ENCODE measurements around the gene ZFYVE21.

ZFYVE21 gene

GRCh38 chr14:103737432-103738045 lies 21.9 kb downstream of the ZFYVE21 start:
- DNase-seq (ENCODE audit: low read depth in 2 of 2): no peak

DNA sequence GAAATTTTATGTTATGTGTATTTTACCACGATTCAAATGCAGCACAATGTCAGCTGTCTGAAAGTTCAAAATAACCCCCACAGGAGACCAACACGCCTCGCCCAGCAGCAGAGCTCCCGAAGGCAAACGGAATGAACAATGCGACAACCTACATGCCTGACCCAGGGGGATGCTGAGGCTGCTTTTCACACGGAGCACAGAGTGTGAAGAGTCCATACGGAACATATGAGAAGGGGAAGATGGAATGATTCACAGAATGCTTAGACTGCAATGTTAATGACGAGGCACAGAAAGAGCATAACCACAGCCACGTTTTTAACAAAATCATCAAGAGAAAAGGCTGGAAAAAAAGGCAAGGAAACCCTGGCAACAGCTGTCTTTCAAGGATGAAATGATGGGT lies 22.6 kb downstream of the ZFYVE21 start:
- DNase-seq (ENCODE audit: low read depth in 2 of 2): no peak

DNA sequence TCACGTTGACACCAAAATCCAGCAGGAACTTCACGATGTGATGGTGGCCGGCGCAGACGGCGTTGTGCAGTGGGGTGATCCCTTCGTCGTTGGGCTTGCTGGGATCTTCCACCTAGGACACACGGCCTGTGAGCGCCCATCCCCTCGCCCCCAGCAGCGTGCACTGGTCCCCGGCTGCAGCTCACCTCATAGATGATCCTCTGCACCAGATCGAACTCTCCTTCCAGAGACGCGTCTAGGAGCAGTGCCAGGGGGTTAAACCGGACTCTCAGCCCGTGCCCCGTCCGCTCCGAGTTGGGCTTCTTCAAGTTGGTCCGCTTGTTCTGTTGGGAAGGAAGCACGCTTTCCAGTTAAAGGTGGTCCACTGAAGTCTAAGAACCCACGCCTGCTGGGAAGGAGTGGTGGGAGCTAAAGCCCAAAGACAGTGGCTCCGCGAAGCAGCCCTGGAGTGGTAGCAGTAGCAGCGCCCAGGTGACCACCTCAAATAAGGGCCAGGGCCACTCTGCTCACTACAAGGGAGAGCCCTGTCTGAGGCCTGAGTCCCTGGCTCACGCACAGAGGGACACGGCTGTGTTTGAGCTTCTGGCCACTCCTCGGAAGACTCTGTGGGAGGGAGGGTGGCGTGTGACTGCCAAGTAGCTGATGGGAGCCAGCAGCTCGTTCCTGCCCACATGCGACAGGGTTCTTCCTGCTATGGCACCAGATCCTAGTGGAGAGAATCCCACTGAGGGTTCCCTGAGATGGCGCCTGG lies 23.3 kb downstream of the ZFYVE21 start:
- DNase-seq (ENCODE audit: low read depth in 2 of 2): no peak

- DNase-seq (ENCODE audit: low read depth in 2 of 2): no peak
Measured at GRCh38 chr14:103739466-103739792, 23.8 kb downstream of the ZFYVE21 start.

- DNase-seq (ENCODE audit: low read depth in 2 of 2): no peak
Measured at GRCh38 chr14:103739793-103740501, 24.3 kb downstream of the ZFYVE21 start.

DNA sequence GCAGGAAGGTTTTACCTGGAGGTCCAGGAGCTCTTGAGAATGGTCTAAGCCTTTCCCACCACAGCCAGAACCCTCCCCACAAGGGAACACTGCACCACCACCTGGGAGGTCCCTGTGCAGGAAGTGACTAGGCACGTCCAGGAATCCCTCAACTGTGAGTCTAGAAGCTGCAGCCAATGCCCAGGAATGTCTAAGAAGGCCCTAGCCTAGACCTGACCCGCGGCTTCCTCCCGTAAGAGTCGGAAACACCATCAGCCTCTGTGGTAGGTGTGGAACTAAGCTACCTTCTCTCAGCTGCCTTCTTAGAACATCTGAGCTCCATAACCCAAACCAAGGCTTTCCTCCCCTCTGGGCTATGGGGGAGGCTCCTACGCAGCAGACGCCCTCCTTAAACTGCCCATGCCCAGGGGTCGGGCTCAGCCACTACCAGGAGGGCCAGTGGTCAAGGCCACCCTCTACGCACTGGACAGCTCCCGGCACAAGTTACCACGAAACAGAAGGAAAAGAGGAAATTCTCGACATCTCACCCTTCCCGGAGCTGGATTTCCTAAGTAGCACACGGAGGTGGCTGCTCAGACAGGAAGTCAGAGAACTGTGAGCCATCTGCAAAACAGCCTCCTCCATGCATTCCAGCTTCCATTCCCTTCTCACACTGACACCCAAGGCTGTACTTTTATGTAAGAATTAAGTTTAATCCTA lies 25.5 kb downstream of the ZFYVE21 start:
- DNase-seq (ENCODE audit: low read depth in 2 of 2): no peak

DNA sequence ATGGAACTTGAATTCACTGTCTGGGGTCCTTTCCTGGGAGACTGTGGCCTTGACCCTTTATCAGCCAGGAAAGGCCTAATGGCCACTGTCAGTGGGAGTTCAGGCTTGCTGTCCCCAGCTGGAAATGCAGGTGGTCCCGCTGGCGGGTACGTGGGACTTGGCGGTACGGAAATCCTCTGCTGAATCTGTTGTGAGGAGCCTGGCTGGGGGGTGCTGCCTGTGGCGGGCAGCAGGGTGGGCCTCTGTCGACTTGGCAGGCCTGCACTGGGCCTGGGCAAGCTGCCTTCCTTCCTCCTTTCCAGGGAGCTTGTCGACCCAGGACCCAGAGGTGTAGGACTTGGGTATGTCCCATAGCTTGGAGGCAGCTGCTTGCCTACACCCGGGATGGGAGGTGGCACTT lies 26.3 kb downstream of the ZFYVE21 start:
- no peak for DNase-seq (ENCODE audit: low read depth in 2 of 2)

DNA sequence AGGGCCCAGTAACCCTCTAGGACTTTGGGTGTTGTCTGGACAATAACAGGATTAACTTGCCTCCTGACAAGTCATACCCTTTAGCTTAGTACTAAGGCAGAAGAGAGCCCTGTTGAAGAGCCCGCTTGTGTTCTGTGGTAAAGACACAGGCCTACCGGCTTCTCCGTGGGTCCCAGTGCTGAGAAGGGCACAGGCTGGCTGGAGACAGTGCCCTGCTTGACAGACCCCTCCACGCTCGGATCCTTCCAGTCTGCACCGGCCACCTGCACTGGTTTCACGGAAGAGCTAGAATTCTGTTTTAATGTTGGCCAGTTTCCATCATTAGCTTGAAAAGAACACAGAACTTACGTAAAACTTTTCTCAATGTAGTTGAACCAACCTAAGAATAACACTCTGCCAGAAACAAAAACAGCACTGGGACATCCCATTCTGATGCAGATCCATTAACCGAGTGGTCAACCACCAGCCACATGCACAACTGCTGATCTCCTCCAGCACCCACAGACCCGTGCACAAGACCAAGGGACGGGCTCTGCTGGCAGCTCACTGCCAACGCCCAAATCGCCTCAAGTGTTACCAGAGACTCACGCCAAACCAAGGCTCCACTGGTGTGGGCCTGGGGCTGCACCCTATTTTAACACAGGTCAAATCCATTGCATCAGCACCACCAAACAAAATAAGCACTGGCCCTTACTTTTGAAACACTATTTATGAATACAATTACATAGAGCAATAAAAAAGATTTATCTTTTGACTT lies 27.1 kb downstream of the ZFYVE21 start:
- DNase-seq (ENCODE audit: low read depth in 2 of 2): no peak

DNA sequence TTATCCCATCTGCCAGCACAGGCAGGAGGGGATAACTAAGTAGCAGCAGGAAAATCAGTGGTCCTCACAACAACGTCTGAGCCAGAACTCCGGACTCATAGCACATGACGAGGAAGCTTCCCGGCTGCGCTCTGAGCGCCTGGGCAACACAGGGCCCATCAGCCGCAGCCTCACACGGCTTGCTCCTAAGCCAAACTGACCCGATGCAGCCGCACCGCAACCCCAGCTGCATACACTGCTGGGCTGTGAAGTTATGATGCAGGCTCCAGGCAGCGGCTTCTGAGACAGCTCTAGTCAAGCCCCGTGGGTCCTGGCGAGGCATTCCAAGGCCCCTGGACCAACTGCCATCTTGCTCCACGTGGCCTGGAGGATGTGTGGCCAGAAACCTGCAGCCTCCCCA lies 28.1 kb downstream of the ZFYVE21 start:
- DNase-seq (ENCODE audit: low read depth in 2 of 2): no peak

DNA sequence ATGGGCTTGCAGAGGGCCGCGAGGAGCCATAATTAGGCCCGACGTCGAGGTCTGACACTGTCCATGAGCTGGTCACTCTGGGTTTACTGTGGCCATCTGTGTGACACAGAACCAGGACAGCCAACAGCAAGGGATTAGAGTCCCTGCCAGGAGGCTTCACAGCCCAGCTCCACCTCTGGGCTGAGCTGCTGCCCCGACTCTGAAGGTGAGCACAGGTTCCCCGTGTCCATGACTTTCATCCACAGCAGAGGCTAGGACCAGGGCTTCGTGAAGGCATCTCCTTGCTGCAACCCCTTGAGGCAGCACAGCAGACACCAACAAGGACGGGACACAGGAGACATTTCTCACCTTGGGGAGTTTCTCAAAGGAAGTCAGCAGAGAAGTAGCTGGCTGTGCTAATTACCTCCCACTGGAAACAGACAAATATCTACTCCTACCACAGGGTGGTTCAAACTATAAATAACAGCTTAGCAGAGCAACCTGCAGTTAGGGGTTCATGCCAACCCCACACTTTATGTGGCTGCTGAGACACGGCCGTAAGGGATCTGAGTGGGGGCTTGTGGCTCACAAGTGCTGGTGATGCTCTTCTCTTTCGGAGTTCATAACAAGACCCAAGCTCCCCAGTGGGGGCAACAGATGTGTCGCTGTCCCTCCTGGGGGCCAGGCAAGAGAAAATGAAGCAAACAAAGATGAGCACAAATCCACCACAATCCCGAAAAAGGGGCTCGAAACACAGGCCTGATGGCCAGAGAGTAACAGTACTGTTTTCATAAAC lies 29.2 kb downstream of the ZFYVE21 start:
- no peak for DNase-seq (ENCODE audit: low read depth in 2 of 2)

DNA sequence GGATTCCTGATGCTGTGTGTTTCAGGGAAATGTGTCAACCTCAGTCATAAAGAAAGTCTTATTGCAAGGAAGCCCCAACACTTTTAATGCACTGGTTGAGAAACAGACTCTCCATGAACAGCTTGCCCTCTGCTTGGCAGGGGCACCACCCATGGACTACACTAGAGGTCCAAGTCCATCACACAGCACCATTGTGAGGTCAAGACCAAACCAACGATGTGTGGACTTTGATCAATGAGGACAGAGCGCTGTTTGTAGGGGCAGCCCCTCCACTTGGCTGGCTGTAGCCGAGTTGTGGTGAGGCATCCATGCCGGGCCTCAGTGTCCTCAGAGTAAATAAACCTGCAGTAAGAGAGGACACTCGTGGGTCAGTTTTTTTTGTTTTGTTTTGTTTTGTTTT lies 29.8 kb downstream of the ZFYVE21 start:
- DNase-seq (ENCODE audit: low read depth in 2 of 2): no peak

- DNase-seq (ENCODE audit: low read depth in 2 of 2): no peak
Measured at GRCh38 chr14:103746701-103747100, 31.1 kb downstream of the ZFYVE21 start.

DNA sequence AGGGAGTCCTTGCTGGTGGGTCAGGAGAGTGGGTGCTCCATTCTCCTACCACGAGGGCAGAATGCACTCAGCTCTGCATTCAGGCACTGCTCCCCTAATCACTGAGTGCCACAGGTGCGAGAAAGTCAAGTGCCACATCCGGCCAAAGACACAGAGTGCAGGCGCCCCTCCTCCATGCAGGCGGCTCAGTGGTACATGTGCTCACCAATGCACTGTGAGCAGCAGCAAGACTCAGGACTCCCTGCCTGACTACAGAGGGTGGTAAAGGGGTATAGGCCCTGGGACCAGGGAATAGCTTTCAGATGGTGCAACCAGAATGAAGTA lies 32.9 kb downstream of the ZFYVE21 start:
- DNase-seq (ENCODE audit: low read depth in 2 of 2): peak; percentile 27 to 39

DNA sequence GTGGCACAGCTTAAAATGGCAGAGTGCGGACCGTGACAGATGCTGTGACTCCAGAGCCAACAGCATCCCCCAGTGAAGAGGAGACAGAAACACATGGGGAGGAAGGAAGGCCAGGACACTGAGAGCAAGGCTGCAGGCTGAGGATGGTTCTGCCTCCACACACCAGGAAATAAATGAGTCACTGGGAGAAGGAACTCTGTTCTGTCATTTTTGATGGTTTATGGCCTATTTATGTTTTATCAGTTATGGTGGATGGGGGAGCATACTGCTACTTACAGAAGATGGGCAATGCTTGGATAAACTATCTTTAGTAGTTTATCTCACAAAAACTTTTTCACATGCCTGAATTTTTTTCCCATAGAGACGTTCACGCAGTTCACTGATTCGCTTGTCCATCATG lies 33.8 kb downstream of the ZFYVE21 start:
- DNase-seq (ENCODE audit: low read depth in 2 of 2): no peak

GRCh38 chr14:103749860-103750259 lies 34.2 kb downstream of the ZFYVE21 start:
- no peak for DNase-seq (ENCODE audit: low read depth in 2 of 2)

GRCh38 chr14:103753774-103754173 lies 38.2 kb downstream of the ZFYVE21 start:
- DNase-seq (ENCODE audit: low read depth in 2 of 2): no peak

DNA sequence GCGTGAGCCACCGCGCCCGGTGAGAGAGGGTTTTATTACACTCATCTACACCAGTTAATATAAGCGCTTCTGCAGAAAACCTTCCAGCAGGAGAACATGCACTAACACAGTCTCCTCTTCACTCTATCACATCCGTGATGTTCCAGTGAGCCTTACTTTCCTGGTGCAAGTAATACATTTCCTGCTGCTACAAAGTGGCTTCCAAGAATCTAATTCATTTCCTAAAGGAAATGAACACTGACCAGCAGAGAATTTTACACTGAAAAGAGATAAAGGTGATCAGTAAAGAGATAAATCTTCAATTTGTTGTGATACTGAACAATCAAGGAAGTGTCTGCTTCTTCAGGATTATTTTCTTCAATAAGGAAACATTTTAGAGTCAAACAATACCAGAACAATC lies 39.5 kb downstream of the ZFYVE21 start:
- no peak for DNase-seq (ENCODE audit: low read depth in 2 of 2)

- DNase-seq (ENCODE audit: low read depth in 2 of 2): no peak
Measured at GRCh38 chr14:103758059-103758776, 42.6 kb downstream of the ZFYVE21 start.

GRCh38 chr14:103762036-103762435 lies 46.4 kb downstream of the ZFYVE21 start:
- no peak for DNase-seq (ENCODE audit: low read depth in 2 of 2)

- no peak for DNase-seq (ENCODE audit: low read depth in 2 of 2)
Measured at GRCh38 chr14:103762541-103762940, 46.9 kb downstream of the ZFYVE21 start.

Measured in stimulated activated CD8-positive, alpha-beta memory T cell treated with anti-CD3 and anti-CD28 coated beads, Interleukin-2, amount 100 ng/mL, for 48 hours (primary cell).